Measurements from ENCODE around the gene OPA3. TPM values are rescaled to one million over a fixed set of nuclear protein-coding genes. Genes with fewer than 3 reads are reported as not detected.

OPA3 gene
- total RNA-seq, 1 donor from 2014 or later, result 21.1 TPM

DNA sequence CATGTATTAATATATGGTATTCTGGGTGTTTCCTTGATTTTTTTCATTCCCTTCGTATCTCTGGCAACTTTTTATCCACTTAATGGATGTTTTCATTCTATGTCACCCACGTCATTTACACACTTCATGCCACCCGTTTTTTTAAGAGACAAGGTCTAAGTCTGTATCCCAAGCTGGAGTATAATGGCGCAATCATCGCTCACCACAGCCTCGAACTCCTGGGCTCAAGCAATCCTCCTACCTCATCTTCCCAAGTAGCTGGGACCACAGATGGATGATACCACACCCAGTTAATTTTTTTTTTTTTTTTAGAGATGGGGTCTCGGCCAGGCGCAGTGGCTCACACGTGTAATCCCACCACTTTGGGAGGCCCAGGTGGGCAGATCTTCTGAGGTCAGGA is 80.7 kb downstream of the OPA3 start:
- no peak for DNase-seq (ENCODE audit: low spot score)

DNA sequence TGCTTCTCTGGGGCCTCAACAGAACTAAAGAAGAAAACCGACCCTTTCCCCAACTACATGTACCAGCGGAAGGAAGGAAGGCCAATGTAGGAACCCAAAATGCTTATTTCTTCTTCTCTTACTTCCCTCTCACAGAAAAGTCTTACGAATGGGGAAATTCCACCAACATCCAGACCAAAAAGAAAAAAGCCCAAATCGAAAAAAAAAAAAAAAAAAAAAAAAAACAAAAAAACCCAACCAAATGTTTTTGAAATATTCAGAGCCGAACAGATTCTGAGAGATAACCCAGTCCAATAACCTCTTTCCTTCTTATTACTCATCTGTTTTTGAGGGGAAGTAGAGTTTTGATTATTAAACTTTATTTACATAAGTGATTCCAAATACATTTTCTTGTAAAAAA is 82.5 kb downstream of the OPA3 start:
- no peak for DNase-seq (ENCODE audit: low spot score)

DNA sequence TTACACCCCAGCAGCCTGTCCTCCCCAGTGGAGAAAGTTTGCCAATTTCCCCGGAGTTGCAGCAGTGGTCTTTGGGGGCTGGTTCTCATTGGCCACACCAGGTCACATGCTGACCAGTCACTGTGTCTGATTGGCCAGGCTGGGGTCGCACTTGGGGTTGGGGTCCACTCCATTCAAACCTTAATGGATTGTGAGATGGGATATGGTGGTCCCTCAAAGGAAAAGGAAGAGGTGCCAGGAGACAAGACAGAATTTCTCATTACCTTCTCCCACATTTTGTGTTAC is 82.9 kb downstream of the OPA3 start:
- DNase-seq (ENCODE audit: low spot score), result no peak

DNA sequence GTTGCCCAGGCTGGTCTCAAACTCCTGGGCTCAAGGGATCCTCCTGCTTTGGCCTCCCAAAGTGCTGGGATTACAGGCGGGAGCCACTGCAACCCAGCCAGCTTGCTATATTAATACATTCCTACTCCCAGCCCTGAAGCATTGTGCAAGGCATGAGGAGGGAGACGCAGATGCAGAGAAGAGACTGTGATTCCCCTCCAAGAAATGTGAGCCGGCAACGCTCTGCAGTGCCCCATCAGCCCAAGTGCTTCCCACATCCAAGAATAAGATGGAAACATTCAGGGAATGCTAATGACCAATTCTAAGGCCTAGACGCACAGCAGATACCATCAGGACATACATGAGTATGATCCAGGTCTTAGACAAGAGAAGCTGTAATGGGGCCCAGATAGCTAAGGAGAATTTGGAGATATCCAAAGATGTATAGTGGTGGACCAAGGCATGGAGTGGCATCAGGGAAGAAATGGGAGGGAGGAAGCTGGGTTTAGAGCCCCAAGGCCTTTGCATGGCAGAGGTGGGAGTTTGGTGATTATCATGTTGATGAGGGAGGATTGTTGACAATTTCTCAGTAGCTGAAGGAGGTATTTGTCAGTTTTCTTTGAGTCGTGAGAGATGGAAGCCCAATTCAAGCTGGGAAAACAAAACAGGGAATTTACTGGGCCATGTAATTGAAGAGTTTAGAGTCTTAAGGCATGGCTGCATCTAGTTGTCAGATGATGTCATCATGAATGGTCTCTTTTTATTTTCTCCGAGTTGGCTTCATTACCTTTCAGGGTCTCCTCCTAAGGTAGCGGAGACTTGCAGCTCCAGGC is 83.5 kb downstream of the OPA3 start:
- no peak for DNase-seq (ENCODE audit: low spot score)

DNA sequence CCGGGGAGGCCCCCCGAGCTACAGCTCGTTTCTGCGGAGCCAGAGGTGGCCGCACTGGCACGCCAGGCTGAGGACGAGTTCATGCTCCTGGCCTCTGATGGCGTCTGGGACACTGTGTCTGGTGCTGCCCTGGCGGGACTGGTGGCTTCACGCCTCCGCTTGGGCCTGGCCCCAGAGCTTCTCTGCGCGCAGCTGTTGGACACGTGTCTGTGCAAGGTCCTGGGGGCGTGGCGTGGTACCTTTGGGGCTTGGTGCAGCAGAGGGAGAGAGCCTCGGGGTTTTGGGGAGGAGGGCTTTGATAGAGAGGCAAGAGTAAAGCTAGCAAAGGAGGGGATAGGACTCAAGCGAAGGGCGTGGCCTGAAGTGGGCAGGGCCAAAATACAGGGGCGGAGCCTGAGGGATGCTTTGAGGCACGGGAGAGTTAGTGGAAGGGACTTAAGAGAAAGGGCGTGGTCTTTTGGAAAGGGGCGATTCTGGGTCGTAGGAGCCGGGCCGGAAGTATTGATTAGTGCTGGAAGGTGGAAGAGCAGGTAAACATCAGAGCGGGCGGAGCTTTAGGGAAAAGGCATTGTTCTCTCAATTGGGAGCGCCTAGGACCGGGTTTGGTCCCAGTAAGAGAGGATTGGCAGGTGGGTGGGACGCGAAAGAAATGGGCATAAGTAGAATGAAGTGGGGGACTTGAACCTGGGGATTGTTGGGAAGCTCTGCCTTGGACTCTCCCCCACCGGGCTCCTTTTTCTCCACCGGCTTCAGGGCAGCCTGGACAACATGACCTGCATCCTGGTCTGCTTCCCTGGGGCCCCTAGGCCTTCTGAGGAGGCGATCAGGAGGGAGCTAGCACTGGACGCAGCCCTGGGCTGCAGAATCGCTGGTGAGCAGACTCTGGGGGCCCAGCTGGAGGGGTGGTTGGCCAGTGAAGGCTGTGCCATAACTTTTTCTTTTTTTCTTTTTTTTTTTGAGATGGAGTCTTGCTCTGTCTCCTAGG is 85.1 kb downstream of the OPA3 start:
- no peak for DNase-seq (ENCODE audit: low spot score)

DNA sequence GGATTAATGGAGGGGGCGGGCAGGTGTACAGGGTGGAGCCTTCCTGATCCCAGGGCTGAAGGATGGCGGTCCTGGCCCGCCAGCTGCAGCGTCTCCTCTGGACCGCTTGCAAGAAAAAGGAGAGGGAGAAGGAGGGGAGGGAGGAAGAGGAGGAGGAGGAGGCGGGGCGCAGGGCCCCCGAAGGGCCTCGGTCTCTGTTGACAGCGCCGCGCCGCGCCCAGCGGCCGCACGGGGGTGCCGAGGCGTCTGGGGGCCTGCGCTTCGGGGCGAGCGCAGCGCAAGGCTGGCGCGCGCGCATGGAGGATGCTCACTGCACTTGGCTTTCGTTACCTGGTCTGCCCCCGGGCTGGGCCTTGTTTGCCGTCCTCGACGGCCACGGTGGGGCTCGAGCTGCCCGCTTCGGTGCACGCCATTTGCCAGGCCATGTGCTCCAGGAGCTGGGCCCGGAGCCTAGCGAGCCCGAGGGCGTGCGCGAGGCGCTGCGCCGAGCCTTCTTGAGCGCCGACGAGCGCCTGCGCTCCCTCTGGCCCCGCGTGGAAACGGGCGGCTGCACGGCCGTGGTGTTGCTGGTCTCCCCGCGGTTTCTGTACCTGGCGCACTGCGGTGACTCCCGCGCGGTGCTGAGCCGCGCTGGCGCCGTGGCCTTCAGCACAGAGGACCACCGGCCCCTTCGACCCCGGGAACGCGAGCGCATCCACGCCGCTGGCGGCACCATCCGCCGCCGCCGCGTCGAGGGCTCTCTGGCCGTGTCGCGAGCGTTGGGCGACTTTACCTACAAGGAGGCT is 86.0 kb downstream of the OPA3 start, which contains the start of gene PPM1N:
TSS of gene PPM1N (plus strand) at position 33 of the 785 bp plus-strand sequence. CDS start at position 63, 30 bp downstream.
- DNase-seq (ENCODE audit: low spot score), result no peak

DNA sequence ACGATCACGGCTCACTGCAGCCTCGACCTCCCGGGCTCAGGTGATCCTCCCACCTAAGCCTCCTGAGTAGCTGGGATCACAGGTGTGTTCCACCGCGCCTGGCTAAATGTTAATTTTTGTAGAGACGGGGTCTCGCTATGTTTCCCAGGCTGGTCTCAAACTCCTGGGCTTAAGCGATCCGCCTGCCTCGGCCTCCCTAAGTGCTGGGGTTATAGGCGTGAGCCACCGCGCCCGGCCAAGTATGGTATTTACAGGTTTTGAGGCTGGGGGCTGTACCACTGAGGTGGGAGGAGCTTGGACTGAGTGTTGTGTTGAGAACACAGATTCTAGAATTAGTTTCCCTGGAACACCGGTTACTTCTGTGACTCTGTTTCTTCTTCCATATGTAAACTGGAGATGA is 86.8 kb downstream of the OPA3 start:
- no peak for DNase-seq (ENCODE audit: low spot score)

DNA sequence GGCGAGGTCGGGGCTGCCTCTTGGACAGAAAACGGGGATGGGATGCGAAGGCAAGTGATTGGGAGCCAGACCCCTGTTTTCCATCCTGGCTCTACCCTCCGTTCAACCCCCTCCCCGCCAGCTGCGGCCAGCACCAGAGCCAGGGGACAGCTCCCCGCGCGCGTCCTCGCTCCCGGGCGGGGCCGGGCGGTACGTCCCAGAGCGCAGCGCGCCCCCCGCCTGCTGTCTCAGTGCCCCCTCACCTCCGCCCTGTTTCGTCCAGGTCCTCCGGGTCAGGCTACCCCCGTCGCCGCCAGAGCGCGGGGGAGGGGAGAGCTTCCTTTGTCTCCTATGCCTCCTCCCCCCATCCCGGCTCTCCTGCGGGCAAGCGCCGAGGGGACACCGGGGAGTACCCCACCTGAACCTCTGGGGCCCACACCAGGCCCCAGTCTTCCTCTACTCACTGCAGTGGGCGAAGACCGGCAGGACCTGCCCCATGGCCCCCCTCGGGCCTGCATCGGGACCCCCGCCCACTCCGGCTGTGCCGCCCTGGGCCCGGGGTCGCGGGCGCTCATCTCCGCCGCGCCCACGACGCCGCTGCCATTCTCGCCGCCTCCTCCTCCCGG is 88.2 kb downstream of the OPA3 start:
- DNase-seq (ENCODE audit: low spot score), result no peak

DNA sequence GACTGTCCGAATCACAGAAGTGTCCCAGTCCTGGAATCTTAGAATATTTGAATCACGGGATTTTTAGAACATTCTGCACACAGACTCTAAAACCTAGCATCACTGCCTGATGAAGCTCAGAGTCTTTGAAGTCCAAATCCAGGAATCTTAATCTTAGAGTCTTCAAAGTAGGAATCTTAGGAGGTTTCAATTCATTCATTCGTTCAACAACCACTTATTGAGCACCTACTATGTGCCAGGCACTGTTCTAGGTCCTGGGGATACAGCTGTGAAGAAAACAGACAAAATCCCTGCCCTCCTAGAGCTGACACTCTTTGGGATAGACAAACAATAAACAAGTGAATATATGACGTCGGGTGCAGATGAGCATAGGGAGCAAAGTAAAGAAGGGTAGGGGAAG is 89.4 kb downstream of the OPA3 start:
- no peak for DNase-seq (ENCODE audit: low spot score)

DNA sequence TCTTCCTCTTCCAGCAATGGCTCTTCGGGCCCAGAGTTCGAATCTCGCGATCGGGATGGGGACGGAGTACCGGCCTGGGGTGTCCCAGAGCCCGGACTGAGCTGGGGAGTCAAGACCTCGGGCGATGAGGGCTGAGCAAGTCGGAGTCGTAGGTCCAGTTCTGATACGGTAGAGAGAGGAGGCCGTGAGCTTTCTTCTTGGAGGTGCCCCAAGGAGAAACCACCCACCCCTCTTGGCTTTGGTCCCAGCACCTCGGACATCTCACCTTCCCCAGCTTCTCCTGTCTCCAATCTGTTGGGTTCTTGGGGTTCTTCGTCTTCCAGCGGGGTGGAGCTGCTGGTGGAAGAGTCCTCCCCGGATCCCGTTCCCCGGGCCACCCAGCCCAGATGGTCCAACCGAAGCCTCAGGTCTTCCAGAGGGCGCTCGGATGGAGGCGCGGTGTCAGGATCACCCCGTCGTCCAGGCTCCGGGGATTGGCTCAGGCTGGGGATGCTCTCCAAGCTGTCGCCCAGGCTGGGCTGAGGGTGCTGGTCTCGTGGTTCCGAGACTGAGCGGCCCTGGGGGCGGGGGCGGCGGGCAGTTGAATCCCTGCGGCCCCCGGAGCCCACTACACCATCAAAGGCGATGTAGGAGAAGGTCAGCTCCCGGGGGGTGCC is 90.2 kb downstream of the OPA3 start:
- no peak for DNase-seq (ENCODE audit: low spot score)

DNA sequence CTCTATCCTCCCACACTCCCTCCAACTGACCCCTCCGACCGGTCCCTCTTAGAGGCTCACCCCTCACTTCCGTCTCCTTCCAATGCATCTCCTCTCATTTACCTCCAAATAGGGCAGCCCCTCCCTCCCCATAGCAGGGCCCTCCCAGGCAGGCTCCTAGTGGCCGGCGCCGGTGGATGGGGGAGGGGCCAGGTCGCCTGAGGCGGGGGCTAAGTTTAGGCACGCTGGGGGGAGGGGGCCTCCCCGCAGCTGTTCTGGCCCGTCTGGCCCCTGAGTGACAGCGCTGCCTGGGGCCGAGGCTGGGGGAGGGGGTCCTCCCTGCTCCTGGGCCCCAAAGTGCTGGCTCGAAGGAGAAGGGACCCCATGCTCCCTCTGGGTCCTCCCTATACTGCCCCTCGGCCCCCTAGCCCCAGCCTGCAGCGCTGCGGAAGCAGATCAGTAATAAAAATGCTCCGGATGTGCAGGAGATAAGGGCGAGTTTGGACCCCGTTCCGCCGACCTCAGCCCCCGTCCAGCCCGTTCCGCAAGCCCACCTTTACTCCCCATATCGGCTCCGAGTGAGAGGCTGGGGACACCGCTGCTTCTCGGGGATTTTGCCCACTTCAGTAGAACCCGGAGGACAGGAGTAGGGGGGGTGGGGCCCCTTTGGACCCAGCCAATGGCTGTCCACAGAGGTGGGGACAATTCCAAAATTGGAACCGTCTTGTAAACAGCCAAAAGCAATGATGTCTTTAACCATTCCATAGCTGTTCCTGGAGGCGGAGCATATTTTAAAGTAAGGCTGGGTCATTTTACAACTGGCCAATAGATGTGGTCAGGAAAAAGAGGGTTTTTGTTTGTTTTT is 91.8 kb downstream of the OPA3 start:
- no peak for DNase-seq (ENCODE audit: low spot score)

DNA sequence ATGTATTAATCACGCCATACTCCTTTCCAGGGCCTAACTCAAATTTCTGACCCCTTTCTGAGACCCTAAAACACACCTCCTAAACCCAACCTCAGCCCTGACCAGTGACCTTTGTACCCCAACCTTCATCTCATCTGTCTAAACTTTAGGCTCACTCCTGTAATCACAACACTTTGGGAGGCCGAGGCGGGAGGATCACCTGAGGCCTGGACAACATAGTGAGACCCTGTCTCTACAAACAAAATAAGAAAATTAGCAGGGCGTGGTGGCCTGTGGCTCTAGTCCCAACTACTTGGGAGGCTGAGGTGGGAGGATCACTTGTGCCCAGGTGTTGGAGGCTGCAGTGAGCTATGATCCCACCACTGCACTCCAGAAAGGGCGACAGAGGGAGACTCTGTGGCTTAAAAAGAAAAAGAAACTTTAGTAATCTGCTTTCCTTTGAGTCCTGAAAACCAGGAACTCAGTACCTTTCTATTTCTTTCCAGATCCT is 92.4 kb downstream of the OPA3 start:
- DNase-seq (ENCODE audit: low spot score), result no peak

DNA sequence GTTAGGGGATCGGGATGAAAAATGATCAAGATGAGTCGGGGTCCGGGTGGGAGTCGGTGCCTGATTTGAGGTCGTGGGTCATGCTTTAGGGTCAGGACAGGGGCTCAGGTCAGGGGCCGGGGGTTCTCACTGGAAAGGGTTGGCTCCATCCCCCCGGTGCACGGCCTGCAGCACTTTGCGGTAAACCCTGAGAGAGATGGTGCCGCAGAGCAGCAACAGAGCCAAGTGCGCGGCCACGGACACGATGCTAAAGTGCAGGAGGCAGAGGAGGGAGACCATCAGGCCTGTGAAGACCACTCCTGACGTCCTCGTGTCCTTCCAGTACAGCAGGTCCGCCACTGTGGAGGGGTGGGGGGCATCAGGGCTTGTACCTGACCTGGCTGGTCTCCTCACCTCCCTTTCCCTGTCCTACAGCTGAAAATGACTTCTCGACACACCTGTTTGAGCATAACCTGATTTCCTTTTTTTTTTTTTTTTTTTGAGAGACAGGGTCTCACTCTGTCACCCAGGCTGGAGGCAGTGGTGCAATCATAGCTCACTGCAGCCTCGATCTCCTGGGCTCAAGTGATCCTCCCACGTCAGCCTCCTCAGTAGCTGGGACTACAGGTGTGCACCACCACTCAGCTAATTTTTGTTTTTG is 95.3 kb downstream of the OPA3 start:
- DNase-seq (ENCODE audit: low spot score), result no peak

DNA sequence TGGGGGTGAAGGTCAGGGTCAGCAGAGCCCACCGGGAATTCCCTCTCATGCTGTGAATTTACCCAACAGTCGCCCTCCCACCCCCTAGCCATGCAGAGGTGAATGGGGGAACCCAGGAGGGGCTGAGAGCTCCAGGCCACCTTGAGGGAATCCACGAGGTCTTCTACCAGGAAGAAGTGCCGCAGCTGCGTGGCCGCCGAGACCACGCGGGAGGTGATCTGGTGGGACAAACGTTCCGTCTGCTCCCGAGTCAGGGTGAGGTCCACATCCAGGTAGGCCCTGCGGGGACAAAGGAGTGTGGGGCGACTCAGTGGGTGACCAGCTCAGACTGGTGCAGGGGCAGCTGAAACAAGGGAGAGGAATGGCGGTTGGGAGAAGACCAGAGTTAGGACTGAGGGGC is 95.9 kb downstream of the OPA3 start:
- DNase-seq (ENCODE audit: low spot score), result no peak

DNA sequence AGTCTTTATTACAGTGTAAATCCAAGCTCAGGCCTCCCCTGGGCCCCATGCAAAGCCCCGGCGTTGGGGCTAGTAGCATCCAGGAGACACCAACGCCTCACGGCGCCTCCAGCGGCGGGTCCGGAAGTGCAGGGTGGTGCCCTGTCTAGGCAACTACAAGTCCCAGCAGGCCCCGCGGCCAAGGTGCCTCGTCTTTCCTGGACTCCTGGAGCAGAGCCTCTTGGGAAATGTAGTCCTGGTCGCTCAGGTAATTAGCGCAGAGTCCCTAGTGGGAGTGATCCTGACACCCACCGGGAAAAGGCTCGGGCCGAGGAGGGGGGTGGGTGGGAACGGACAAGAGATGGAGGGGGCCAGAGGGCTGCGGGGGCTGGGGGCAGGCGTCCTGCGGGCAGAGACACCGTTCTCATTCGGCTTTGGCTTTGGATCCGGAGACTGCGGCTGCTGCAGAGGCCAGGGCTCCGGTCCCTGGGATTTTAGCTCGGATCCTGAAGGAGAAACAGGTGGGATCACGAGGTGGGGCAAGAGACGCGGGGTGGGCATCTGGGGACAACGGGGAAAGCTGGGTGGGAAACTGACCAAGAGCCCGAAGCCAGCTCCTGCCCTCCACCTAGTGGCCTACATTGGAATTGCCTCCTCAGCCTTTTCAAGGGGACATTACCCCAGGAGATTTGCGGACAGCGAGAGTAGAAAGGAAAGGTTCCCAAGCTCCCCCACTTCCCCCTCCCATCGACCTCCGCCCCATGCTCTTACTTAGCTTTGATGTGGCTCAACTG is 99.1 kb downstream of the OPA3 start:
- DNase-seq (ENCODE audit: low spot score), result peak; percentile 97

DNA sequence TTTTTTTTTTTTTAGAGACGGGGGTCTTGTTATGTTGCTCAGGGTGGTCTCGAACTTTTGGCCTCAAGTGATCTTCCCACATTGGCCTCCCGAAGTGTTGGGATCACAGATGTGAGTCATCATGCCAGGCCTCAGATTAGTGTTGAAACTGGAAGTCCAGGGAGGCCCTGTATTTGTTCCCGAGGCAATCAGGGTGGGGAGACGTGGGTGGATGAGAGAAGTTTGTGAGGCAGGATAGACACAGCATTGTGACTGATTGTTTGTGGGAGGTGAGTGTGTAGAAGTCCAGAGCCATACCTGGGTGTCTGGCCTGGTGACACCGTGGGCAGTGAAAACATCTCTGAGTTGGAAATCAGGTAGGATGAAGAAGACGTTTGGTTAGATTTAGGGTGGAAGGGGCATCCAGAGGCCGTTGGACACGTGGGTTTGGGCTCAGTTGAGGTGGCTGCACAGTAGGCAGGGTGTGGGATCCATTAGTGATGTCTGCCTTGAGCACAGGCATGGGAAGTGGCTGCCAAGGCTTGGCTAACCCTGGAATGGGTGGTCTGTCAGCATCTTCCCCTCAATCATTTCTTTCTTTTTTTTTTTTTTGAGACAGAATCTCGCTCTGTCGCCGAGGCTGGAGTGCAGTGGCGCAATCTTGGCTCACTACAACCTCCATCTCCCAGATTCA is 100.2 kb downstream of the OPA3 start:
- DNase-seq (ENCODE audit: low spot score), result no peak

DNA sequence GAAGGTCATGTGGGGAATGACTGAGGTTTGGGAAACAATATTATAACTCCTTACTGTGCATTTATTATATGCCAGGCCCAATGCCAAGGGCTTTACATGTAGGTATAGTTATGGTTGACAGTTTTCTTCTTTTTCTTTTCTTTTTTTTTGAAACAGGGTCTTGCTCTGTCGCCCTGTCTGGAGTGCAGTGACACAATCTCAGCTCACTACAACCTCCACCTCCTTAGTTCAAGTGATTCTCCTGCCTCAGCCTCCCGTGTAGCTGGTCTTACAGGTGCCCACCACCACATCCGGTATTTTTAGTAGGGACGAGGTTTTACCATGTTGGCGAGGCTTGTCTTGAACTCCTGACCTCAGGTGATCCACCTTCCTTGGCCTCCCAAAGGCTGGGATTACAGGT is 101.6 kb downstream of the OPA3 start:
- DNase-seq (ENCODE audit: low spot score), result no peak
